ENCODE data around the gene CALN1.
"Not testable (repeated sequence)": the region's sequence is repeated elsewhere in the genome, so short reads cannot be mapped to it uniquely, and the experiment has no call there.

CALN1 gene

GRCh38 chr7:71777278-71777677 is 634.9 kb downstream of the CALN1 start:
- DNase-seq = no peak

DNA sequence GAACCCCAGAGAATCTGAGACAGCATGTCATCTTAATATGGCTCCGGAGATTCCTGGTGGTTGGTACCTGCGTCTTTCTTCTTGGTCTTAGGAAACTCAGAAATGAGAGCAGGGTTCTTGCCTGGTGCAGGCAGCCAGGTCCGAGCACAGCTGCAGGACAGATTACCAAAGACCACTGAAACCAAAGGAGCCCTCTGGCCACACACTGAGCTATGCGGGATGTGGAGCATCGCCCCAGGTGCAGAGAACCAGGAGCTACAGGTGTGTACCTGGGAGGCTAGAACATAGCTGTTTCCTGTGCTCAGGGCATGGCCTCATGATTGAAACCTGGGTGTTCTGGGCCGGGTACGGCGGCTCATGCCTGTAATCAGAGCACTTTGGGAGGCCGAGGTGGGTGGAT is 635.4 kb downstream of the CALN1 start:
- no peak for DNase-seq

DNA sequence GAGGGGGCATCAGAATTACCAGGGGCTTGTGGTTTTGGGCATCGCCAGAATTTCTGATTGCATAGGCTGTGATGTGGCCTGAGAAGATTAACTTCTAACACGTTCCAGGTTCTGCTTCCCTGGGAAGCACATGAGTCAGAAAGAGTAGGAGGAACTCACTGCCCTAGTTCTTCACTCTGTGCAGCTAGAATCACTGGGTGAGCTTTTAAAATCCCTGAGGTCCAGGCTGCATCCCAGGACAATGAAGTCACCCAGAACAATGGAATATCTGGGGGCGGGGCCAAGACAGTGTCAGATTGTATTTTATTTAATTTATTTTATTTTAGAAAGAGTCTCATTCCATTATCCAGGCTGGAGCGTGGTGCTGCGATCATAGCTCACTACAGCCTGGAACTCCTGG is 636.5 kb downstream of the CALN1 start:
- no peak for DNase-seq

DNA sequence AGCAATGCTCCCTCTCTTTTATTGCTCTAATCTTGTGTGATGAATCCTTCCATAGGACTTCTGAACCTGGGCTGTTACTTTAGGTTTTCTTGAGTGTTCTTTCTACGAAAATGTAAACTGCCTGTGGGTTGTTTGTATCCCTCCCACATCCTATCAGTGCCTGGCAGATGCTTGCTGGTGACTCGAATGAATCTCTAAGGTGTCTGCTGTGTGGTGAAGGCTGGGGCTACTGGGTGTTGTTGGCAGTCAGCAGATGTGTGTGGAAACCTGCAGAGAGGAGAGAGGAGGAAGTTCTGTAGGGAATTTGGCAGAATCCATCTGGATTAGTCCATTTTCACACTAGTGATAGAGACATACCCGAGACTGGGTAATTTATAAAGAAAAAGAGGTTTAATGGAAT is 639.4 kb downstream of the CALN1 start:
- no peak for DNase-seq

DNA sequence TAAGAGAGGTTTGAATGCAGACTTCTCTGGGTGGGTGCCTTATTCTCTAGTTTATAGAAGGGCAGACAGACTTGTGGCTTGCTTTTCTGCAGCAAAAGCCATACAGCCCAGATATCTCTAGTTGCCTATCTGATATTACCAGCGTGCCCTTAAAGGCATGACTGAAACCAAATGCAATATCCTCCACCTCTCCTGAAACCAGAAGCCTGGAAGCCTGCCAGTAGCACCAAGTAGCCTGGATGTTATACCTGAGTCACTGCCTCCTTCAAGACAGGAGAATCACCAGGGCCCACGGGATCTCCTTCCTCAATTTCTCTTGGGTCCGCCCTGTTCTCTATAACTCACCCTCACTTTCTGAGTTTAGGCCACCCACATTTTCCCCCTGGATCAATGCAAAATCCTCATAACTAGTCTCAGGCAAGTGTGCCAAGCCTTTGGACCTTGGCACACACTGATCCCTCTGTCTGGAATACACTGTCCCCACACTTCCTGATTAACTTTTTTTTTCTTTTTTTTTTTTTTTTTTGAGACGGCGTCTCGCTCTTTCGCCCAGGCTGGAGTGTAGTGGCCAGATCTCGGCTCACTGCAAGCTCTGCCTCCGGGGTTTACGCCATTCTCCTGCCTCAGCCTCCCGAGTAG is 641.8 kb downstream of the CALN1 start:
- no peak for DNase-seq

- no peak for DNase-seq
These were observed 642.8 kb downstream of the CALN1 start for GRCh38 chr7:71769326-71769725.

DNA sequence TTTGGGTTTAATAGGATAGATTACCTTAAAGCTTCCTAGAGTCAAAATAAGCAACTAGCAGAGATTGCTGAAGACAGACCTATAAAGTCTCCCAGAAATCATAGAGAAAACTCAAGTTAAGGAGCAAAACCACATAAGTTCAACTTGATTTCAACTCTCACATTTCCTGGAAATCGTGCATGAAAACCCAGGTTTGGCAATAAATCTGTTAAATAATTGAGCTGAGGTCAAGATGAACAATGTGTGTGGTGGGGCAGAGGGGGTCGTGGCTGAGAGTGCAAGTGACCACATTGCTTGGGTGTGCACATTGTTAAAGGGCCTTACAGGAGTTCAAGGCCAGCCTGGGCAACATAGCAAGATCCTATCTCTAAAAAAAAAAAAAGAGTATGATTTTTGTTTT is 643.7 kb downstream of the CALN1 start:
- DNase-seq = no peak

- no peak for DNase-seq
These were observed 646.1 kb downstream of the CALN1 start for GRCh38 chr7:71766016-71766415.

GRCh38 chr7:71761336-71761735 is 650.8 kb downstream of the CALN1 start:
- DNase-seq = no peak

GRCh38 chr7:71754828-71755227 is 657.3 kb downstream of the CALN1 start:
- DNase-seq = no peak

DNA sequence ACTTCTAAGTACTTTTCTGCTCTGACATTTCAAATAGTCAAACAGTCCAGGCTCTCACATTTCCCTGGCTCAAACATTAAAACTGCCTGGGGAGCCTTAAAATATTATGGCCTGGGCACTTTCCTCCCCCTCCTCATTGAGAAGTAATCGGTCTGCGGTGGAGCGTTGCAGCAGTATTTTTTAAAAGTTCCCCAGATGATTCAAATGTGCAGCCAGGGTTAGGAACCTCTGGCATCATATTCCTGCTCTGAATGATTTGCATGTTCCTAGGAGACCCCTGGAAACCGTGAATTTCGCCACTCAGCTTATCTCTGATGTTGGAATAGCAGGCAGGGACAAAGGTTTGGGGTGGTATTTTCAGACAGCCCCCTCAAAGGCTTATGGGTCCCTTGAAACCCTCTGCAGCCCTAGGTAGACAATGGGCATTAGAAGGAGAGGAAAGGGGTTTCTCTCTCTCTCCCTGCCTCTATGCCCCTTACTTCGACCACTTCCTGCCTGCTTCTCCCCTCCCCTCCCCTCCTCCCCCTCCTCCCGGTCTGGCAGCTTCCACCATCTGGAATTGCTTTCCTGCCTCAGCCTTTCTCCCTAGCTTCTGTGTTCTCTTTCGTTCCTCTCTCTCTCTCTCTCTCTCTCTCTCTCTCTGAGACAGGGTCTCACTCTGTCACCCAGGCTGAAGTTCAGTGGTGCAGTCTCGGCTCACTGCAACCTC is 658.0 kb downstream of the CALN1 start:
- no peak for DNase-seq

GRCh38 chr7:71753236-71753635 is 658.9 kb downstream of the CALN1 start:
- no peak for DNase-seq

DNA sequence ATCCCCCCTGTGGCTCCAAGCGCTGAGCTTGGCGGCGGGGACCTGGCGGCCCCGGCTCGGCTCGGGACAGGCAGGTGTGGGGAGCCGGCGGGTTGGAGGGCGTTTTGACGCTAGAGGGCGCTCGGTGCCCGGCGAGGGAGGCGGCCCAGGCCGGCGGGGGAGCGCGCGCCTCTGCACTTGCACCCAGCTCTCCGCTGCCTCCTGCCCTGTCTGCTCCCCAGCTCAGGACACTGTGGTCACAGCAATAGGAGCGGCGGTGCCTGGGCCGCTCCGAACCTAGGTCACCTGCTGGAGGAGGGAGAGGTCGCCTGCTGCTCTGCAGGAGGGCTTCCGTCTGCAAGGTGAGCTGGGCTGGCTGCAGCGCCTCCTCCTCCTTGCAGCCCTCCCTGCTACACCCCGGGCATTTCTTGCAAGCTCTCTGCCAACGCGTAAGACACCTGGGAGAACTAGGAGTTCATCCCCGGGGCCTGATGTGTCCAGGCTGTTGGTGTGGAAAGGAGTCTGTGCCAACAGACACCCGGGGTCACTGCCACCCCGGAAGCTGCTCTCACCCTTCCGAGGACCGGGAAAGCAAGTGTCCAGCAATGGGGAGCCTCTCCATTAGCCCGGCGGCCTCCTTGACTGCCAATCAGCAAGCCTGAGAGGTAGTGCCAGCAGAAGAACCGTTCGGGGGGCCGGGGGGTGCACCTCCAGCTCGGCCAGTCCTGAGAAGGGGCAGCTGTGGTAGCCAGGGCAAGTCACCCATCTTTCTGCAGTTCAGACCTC is 659.8 kb downstream of the CALN1 start:
- no peak for DNase-seq

DNA sequence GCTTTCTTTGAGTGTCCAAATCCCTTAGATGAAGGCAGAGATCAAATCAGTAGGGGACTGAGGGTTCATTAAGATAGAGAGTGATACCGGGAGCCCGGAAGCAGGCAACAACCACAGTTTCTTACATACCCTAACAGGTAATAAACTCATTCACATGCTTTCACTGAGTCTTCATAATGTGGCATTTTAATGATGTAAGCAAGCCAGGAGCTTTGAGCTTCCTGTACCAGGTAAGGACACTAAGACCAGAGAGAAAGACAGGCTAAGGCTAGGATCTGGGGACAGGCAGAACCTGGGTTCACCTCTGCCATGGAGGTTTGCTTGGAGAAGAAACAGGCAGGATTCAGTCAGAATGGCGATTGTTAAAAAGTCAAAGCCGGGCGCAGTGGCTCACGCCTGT is 661.8 kb downstream of the CALN1 start:
- no peak for DNase-seq

GRCh38 chr7:71746006-71746405 is 666.1 kb downstream of the CALN1 start:
- no peak for DNase-seq

GRCh38 chr7:71740174-71740560 is 672.0 kb downstream of the CALN1 start:
- DNase-seq = no peak

DNA sequence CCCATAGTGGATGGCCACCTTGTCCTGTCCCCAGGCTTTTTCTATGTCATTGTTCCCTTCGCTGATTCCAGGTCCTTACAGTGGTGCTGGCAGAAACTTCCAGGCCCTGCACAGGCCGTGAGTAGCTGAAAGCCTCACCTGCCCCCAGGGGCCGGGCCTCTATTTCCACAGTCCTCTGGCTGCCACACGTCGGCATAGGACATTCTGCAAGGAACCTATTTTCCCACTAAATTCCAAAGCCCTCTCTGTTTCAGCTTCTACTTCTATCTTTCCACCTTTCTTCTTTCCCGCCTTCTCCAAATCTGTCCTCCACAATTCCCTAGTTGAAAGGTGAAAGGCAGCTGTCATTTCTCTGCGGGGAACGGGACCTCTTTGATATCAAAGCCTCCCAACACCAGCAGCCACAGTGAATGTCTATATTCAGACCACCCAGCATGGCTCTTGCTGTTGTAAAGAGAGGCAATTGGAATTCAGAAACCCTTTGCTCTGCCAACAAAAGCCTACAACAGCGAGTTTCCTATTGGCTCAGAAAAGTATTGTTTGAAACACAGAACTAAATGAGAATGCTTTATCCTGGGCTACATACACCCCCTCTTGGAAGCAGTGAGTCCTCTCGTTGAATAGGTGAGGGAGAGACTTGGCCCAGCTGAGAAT is 672.5 kb downstream of the CALN1 start:
- DNase-seq = no peak

- not testable (repeated sequence) for DNase-seq
These were observed 674.1 kb downstream of the CALN1 start for GRCh38 chr7:71737931-71738540.

DNA sequence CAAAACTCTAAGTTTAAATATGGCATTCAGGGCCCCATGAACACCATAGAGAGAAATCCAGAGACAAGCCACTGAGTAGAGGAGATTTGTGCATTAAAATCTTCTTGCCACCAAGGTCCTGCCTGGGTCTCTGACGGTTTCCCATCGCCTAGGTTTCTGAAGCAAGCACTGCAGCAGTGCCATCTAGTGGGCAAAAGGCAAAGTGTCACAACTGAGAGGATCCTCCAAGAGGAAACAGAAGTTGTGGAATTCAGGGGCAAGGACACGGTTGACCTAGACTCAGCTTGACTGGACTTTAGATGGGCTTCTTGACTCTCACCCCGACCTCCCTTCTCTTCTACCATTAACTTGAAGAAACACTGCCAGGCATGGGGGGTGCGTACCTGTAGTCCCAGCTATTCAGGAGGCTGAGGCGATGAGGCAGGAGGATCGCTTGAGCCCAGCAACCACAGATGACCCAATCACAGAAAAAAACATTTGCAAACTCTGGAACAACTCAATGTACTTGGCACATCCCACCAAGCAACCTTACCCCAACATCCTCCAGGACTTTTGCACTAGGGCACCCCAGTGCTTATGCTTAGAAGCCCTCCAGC is 676.1 kb downstream of the CALN1 start:
- peak; percentile 11 for DNase-seq

- DNase-seq = peak; percentile 35
These were observed 678.8 kb downstream of the CALN1 start for GRCh38 chr7:71733107-71733870.

- DNase-seq = no peak
These were observed 680.4 kb downstream of the CALN1 start for GRCh38 chr7:71731740-71732139.

All from T1000 (cell line).